GM12891 (cell line): Measurements from ENCODE around the gene ADAMTSL4.

Experiments
- DNase-seq: peaks from one replicate; pipeline ENCODE4 v3.0.0; 2011; ENCODE audit warnings: low spot score; ENCODE audit not compliant: insufficient read length
- FAIRE-seq: peaks from 2 replicates; lab custom pipeline; 2011; peaks lifted over from hg19 to GRCh38; lab: Jason Lieb, UNC
- PAX5 ChIP-seq: IDR thresholded peaks from 2 replicates; pipeline ENCODE4 v1.6.1; 2011; ENCODE audit warnings: low read length, moderate library complexity, mild to moderate bottlenecking; ENCODE audit not compliant: insufficient read depth, severe bottlenecking
- POLR2A ChIP-seq: IDR thresholded peaks from 2 replicates; pipeline ENCODE4 v1.6.1; 2011; ENCODE audit warnings: low read depth, low read length, control low read depth
- POLR2AphosphoS5 ChIP-seq: IDR thresholded peaks from 2 replicates; pipeline ENCODE4 v1.6.1; 2011; ENCODE audit warnings: low read depth, low read length, control low read depth
- POU2F2 ChIP-seq: IDR thresholded peaks from 2 replicates; pipeline ENCODE4 v1.6.1; 2011; ENCODE audit warnings: low read depth, mild to moderate bottlenecking, control low read depth, low read length, moderate library complexity
- SPI1 ChIP-seq: IDR thresholded peaks from 2 replicates; pipeline ENCODE4 v1.6.1; 2011; ENCODE audit warnings: low read depth, low read length, control low read depth
- TAF1 ChIP-seq: IDR thresholded peaks from 2 replicates; pipeline ENCODE4 v1.6.1; 2011; ENCODE audit warnings: low read depth, low read length, control low read depth

ADAMTSL4 gene

GRCh38 chr1:150554086-150554452, 4.9 kb downstream of the ADAMTSL4 start:
- no peak for DNase-seq
- TF ChIP-seq TAF1 (no peak), SPI1 (no peak), PAX5 (no peak), POU2F2 (no peak), POLR2AphosphoS5 (no peak), POLR2A (no peak)
- FAIRE-seq = no peak

- DNase-seq (no peak), FAIRE-seq (peak; percentile 77)
- TF ChIP-seq POLR2AphosphoS5 = no peak
- TF ChIP-seq SPI1 = no peak
- no peak for TF ChIP-seq PAX5
Observed at GRCh38 chr1:150555198-150555970, 6.2 kb downstream of the ADAMTSL4 start.

- TF ChIP-seq POU2F2 (no peak), PAX5 (no peak), SPI1 (no peak), TAF1 (no peak), POLR2AphosphoS5 (no peak), POLR2A (no peak)
- FAIRE-seq (no peak), DNase-seq (no peak)
Observed at GRCh38 chr1:150555971-150556865, 7.0 kb downstream of the ADAMTSL4 start.

- no peak for DNase-seq
- FAIRE-seq = no peak
- TF ChIP-seq POLR2AphosphoS5 (no peak), TAF1 (no peak), PAX5 (no peak), POU2F2 (no peak), POLR2A (no peak), SPI1 (no peak)
Observed at GRCh38 chr1:150557065-150557600, 7.9 kb downstream of the ADAMTSL4 start.

- no peak for TF ChIP-seq TAF1
- TF ChIP-seq PAX5 = no peak
- no peak for TF ChIP-seq SPI1
- TF ChIP-seq POLR2A = no peak
- no peak for TF ChIP-seq POLR2AphosphoS5
- no peak for TF ChIP-seq POU2F2
- DNase-seq (no peak), FAIRE-seq (no peak)
Observed at GRCh38 chr1:150557813-150558212, 8.6 kb downstream of the ADAMTSL4 start.

- no peak for FAIRE-seq
- DNase-seq = no peak
Observed at GRCh38 chr1:150558303-150558704, 9.1 kb downstream of the ADAMTSL4 start.

GRCh38 chr1:150558761-150559655, 9.8 kb downstream of the ADAMTSL4 start:
- DNase-seq = no peak
- no peak for FAIRE-seq
- TF ChIP-seq PAX5 (no peak), POLR2A (no peak), POU2F2 (no peak), TAF1 (no peak), SPI1 (no peak), POLR2AphosphoS5 (no peak)

More at GRCh38 chr1:150558303-150558704, 9.1 kb downstream of the ADAMTSL4 start:
- no peak for TF ChIP-seq POLR2A
- no peak for TF ChIP-seq POU2F2
- no peak for TF ChIP-seq SPI1
- TF ChIP-seq TAF1 = no peak
- no peak for TF ChIP-seq PAX5
- TF ChIP-seq POLR2AphosphoS5 = no peak

GRCh38 chr1:150559656-150560010, 10.4 kb downstream of the ADAMTSL4 start:
- no peak for TF ChIP-seq PAX5
- TF ChIP-seq SPI1 = no peak
- no peak for TF ChIP-seq POLR2AphosphoS5
- no peak for TF ChIP-seq POU2F2
- TF ChIP-seq TAF1 = no peak
- FAIRE-seq = no peak
- no peak for DNase-seq
